ENCODE results near the gene PDE6A.

The PDE6A gene

GRCh38 chr5:149818116-149818515 lies 126.5 kb downstream of the PDE6A start:
- no peak for DNase-seq (ENCODE audit: low read depth, low spot score)

DNA sequence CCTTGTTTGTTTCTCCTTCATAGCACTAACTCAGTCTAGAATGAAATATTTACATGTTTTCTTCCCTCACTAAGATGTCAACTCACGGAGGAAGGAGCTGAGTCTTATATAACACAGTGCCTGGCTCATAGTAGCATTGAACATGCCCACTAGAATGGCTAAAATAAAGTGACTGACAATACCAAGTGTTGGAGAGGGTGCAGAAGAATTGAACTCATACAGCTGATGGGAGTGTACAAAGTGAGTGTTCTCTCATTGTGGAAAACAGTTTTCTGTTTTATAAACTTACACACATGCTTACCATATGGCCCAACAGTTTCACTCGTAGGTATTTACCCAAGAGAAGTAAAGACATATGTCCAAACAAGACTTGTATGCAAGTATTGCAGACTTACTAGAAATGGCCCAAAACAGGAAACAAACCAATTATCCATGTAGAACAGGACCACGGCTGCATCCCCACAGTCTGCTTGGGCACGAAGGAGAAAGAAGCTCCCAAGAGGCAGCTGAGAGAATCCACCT lies 127.0 kb downstream of the PDE6A start:
- DNase-seq (ENCODE audit: low read depth, low spot score) = no peak

DNA sequence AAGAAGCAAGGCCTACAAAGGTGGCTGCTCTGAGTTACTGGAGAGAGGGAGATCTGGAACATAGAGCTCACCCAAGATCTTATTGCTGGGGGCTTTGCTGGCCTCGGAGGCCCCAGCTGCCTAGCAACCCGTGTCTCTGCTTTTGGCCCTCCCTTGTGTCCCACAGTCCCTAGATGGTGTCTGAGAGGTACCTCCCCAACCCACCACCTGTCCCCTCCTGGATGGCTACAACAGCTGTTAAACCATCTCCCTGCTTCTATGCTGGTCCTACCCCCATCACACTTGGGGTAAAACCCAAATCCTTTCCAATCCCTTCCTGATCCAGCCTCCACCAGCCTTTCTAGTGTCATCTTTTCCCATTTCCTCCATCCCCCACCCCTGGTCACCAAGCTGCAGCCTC lies 127.9 kb downstream of the PDE6A start:
- DNase-seq (ENCODE audit: low read depth, low spot score) = no peak

GRCh38 chr5:149811453-149811852 lies 133.1 kb downstream of the PDE6A start:
- DNase-seq (ENCODE audit: low read depth, low spot score) = no peak

DNA sequence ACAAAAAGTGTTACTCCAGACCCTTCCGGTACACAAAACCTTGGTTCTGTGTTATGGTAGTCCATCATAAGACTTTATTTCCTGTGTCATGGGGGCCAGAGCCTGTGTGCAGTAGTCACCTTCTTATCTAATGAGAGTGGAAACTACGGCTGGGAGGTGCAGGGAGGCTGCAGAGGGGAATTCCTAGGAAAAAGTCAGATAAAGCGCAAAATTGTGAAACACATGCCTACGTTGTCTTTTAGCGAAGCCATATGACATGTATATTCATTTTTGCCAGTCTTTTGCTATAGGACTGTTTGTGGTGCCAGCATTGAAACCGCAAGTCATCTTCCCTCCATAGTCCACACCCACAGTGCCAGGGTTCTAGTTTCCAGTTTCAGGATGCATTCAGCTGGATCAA lies 133.7 kb downstream of the PDE6A start:
- no peak for DNase-seq (ENCODE audit: low read depth, low spot score)

- DNase-seq (ENCODE audit: low read depth, low spot score) = no peak
These were observed 134.5 kb downstream of the PDE6A start for GRCh38 chr5:149809931-149810691.

- DNase-seq (ENCODE audit: low read depth, low spot score) = no peak
These were observed 136.2 kb downstream of the PDE6A start for GRCh38 chr5:149808264-149808982.
